Neural progenitor cell (in vitro differentiated cells): ENCODE results near the gene CACNA1B. TPM values are rescaled to one million over a fixed set of nuclear protein-coding genes. Genes with fewer than 3 reads are reported as not detected.

Source experiments
- DNase-seq: peaks from one replicate; pipeline ENCODE4 v3.0.0-alpha.2; 2016; ENCODE audit warnings: low spot score
- H2AFZ ChIP-seq: fragments of 200-600 bp; sonication (generic); replicated peaks from 2 replicates; pipeline ENCODE4 v1.6.1; 2016; ENCODE audit warnings: antibody characterized with exemption
- H3F3A ChIP-seq: fragments of 200-600 bp; sonication (generic); 2 replicates; pipeline ENCODE4 v1.6.1; 2016; ENCODE audit warnings: antibody characterized with exemption, low read depth
- H3K27ac ChIP-seq: fragments of 200-600 bp; sonication (generic); 2 replicates; pipeline ENCODE4 v1.5.1; 2016; ENCODE audit warnings: mild to moderate bottlenecking
- H3K27me3 ChIP-seq: fragments of 200-600 bp; sonication (generic); 2 replicates; pipeline ENCODE4 v1.6.1; 2016; ENCODE audit warnings: mild to moderate bottlenecking, moderate library complexity
- H3K36me3 ChIP-seq: fragments of 200-600 bp; sonication (generic); 2 replicates; pipeline ENCODE4 v1.5.1; 2016
- H3K4me1 ChIP-seq: fragments of 200-600 bp; sonication (generic); 2 replicates; pipeline ENCODE4 v1.6.1; 2016; ENCODE audit warnings: mixed run types
- H3K4me2 ChIP-seq: fragments of 200-600 bp; sonication (generic); 2 replicates; pipeline ENCODE4 v1.6.1; 2016
- H3K4me3 ChIP-seq: fragments of 200-600 bp; sonication (generic); 2 replicates; pipeline ENCODE4 v1.5.1; 2016
- H3K79me2 ChIP-seq: fragments of 200-600 bp; sonication (generic); 2 replicates; pipeline ENCODE4 v1.6.1; 2016; ENCODE audit warnings: low read depth
- H3K9ac ChIP-seq: fragments of 200-600 bp; sonication (generic); 2 replicates; pipeline ENCODE4 v1.6.1; 2016
- H3K9me3 ChIP-seq: fragments of 200-600 bp; sonication (generic); 2 replicates; pipeline ENCODE4 v1.5.1; 2016; ENCODE audit warnings: low read depth
- H4K20me1 ChIP-seq: fragments of 200-600 bp; sonication (generic); 2 replicates; pipeline ENCODE4 v1.6.1; 2016; ENCODE audit warnings: low read depth
- H3K27ac Mint-ChIP-seq: 3 replicates; pipeline ENCODE4 v1.8.0; 2021; ENCODE audit warnings: mixed read lengths
- H3K27me3 Mint-ChIP-seq: 2 replicates; pipeline ENCODE4 v1.8.0; 2022; ENCODE audit warnings: low read depth, mild to moderate bottlenecking, inconsistent platforms, moderate library complexity, mixed read lengths; ENCODE audit not compliant: insufficient read depth
- H3K36me3 Mint-ChIP-seq: 3 replicates; pipeline ENCODE4 v1.8.0; 2021; ENCODE audit warnings: mixed read lengths
- H3K4me1 Mint-ChIP-seq: 3 replicates; pipeline ENCODE4 v1.8.0; 2021; ENCODE audit warnings: mixed read lengths
- H3K4me3 Mint-ChIP-seq: 3 replicates; pipeline ENCODE4 v1.8.0; 2021; ENCODE audit warnings: mild to moderate bottlenecking, moderate library complexity, mixed read lengths
- H3K9me3 Mint-ChIP-seq: 3 replicates; pipeline ENCODE4 v1.8.0; 2020; ENCODE audit warnings: mixed read lengths
- EZH2 ChIP-seq: fragments of 200-600 bp; sonication (generic); IDR thresholded peaks from 2 replicates; pipeline ENCODE4 v1.6.1; 2017; ENCODE audit warnings: antibody characterized with exemption, mild to moderate bottlenecking, moderate library complexity
- EZH2phosphoT487 ChIP-seq: fragments of 200-600 bp; sonication (generic); IDR thresholded peaks from 2 replicates; pipeline ENCODE4 v1.6.1; 2017; ENCODE audit warnings: antibody characterized with exemption
- total RNA-seq: library from RNA; depleted of rRNA; stranded (reverse); fragments of >200 nt; gene quantifications from 2 replicates; pipeline ENCODE4 v1.2.3, GENCODE V29; 2015; ENCODE audit warnings: low replicate concordance
- TF ChIP-seq, protein P1 (sequence below): fragments of 200-600 bp; sonication (generic); IDR thresholded peaks from 2 replicates; pipeline ENCODE4 v1.5.1; 2017; ENCODE audit warnings: antibody characterized with exemption, mild to moderate bottlenecking

CACNA1B gene
- total RNA-seq, 1 donor from 2014 or later = 0.30 TPM

- Histone ChIP-seq H3K4me3 (no peak overlapping the region), H3K36me3 (no peaks in the 10 kb centered on the region), H3K9ac (no peak overlapping the region), H3K9me3 (no peaks in the 10 kb centered on the region), H3K4me1 (no peaks in the 10 kb centered on the region), H3K27me3 (peaks cover 37% of the 10 kb centered on the region), H3K27ac (no peak overlapping the region), H2AFZ (no peak overlapping the region), H4K20me1 (peaks cover 2% of the 10 kb centered on the region), H3F3A (peaks cover 2% of the 10 kb centered on the region), H3K4me2 (no peak overlapping the region), H3K79me2 (no peaks in the 10 kb centered on the region)
- H3K9me3 Mint-ChIP-seq = no peaks in the 10 kb centered on the region
- H3K36me3 Mint-ChIP-seq = no peaks in the 10 kb centered on the region
- H3K4me1 Mint-ChIP-seq = no peaks in the 10 kb centered on the region
- peaks cover 35% of the 10 kb centered on the region for H3K27me3 Mint-ChIP-seq
- H3K4me3 Mint-ChIP-seq = no peak overlapping the region
- no peak for DNase-seq
- H3K27ac Mint-ChIP-seq = no peak overlapping the region
- TF ChIP-seq EZH2 (no peak), EZH2phosphoT487 (no peak)
- TF ChIP-seq, protein P1, sequence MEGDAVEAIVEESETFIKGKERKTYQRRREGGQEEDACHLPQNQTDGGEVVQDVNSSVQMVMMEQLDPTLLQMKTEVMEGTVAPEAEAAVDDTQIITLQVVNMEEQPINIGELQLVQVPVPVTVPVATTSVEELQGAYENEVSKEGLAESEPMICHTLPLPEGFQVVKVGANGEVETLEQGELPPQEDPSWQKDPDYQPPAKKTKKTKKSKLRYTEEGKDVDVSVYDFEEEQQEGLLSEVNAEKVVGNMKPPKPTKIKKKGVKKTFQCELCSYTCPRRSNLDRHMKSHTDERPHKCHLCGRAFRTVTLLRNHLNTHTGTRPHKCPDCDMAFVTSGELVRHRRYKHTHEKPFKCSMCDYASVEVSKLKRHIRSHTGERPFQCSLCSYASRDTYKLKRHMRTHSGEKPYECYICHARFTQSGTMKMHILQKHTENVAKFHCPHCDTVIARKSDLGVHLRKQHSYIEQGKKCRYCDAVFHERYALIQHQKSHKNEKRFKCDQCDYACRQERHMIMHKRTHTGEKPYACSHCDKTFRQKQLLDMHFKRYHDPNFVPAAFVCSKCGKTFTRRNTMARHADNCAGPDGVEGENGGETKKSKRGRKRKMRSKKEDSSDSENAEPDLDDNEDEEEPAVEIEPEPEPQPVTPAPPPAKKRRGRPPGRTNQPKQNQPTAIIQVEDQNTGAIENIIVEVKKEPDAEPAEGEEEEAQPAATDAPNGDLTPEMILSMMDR = no peak
Observed at GRCh38 chr9:138024831-138025291, 147.3 kb downstream of the CACNA1B start.

DNA sequence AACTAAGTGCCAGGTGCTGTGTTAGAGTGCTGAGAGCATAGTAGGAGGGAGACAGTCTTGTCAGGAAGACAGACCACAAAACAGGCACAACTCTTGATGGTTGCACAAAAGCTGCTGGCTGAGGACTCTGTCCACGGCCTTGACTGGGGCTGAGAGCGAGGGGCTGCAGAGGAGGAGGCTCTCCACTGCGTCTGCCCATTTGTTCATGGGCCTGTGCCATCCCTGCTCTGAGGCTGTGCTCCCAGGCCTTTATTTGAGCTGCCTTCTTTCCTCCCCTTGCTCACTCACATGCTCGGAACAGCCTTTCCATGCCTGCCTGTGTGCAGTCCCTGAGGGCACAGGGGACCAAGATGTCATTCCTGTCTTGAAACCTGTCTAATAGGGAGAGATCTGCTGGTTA lies 147.8 kb downstream of the CACNA1B start:
- no peaks in the 10 kb centered on the region for H3K36me3 ChIP-seq
- no peak overlapping the region for H3K4me3 Mint-ChIP-seq
- H3F3A ChIP-seq = peaks cover 2% of the 10 kb centered on the region
- H3K9me3 ChIP-seq = no peaks in the 10 kb centered on the region
- peaks cover 35% of the 10 kb centered on the region for H3K27me3 Mint-ChIP-seq
- H3K27ac Mint-ChIP-seq = no peak overlapping the region
- no peaks in the 10 kb centered on the region for H3K4me1 Mint-ChIP-seq
- no peaks in the 10 kb centered on the region for H3K36me3 Mint-ChIP-seq
- H3K27me3 ChIP-seq = peaks cover 37% of the 10 kb centered on the region
- TF ChIP-seq, protein P1 = no peak
- no peak for TF ChIP-seq EZH2
- no peak for TF ChIP-seq EZH2phosphoT487
- H3K4me1 ChIP-seq = no peaks in the 10 kb centered on the region
- no peak overlapping the region for H3K9ac ChIP-seq
- no peak for DNase-seq
- no peak overlapping the region for H3K4me3 ChIP-seq
- peaks cover 2% of the 10 kb centered on the region for H4K20me1 ChIP-seq
- H2AFZ ChIP-seq = no peak overlapping the region
- no peak overlapping the region for H3K4me2 ChIP-seq
- no peaks in the 10 kb centered on the region for H3K79me2 ChIP-seq
- no peak overlapping the region for H3K27ac ChIP-seq
- H3K9me3 Mint-ChIP-seq = no peaks in the 10 kb centered on the region

GRCh38 chr9:138025908-138026307 lies 148.3 kb downstream of the CACNA1B start:
- Mint-ChIP-seq H3K4me1 (no peaks in the 10 kb centered on the region), H3K27ac (no peak overlapping the region), H3K9me3 (no peaks in the 10 kb centered on the region), H3K4me3 (no peak overlapping the region), H3K27me3 (peaks cover 35% of the 10 kb centered on the region), H3K36me3 (no peaks in the 10 kb centered on the region)
- Histone ChIP-seq H3K9ac (no peak overlapping the region), H3K79me2 (no peaks in the 10 kb centered on the region), H2AFZ (no peak overlapping the region), H4K20me1 (peaks cover 2% of the 10 kb centered on the region), H3K36me3 (no peaks in the 10 kb centered on the region), H3K4me3 (no peak overlapping the region), H3K4me1 (no peaks in the 10 kb centered on the region), H3K4me2 (no peak overlapping the region), H3F3A (peaks cover 2% of the 10 kb centered on the region), H3K9me3 (no peaks in the 10 kb centered on the region), H3K27ac (no peak overlapping the region), H3K27me3 (peaks cover 37% of the 10 kb centered on the region)
- TF ChIP-seq EZH2 = no peak
- TF ChIP-seq, protein P1 = no peak
- TF ChIP-seq EZH2phosphoT487 = no peak
- no peak for DNase-seq
